Measurements from ENCODE around the gene NETO2. TPM values are rescaled to one million over a fixed set of nuclear protein-coding genes. Genes with fewer than 3 reads are reported as not detected.

Gene NETO2
- total and polyA plus RNA-seq, 10 of the 15 experiments (the other 5 are each of a cell fraction or from before 2014, with no cell fraction given): 8.5 to 53.1 (median 27.0) TPM

DNA sequence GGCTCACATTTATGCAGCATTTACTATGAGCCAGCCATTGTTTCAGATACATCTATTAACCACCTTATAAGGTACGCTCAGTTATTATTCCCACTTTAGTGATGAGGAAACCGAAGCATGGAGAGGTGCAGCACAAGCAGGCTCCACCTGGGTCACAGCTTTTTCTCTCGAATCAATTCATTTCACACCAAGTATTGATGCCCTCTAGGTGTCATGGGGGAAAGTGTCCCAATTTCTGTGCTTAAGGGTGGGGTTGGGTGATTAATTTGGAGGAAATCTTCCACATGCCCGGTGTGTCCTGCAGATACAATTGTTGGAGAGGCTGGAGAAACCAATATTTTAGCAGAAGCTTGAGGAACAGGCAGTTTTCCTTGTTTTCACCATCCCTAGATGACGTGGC lies 107.5 kb downstream of the NETO2 start:
- Histone ChIP-seq H3K4me1 (ENCODE audit: control insufficient read depth, insufficient read depth, low read length) (peaks cover 16% of the 10 kb centered on the region), H3K27ac (ENCODE audit: control insufficient read depth, insufficient read depth) (no peak overlapping the region), H3K36me3 (ENCODE audit: control insufficient read depth in 2 of 2, insufficient read depth in 2 of 2, low read length in 1 of 2) (no peaks in the 10 kb centered on the region), H3K4me2 (ENCODE audit: control insufficient read depth, insufficient read depth) (no peak overlapping the region), H3K9ac (ENCODE audit: control insufficient read depth, insufficient read depth, low read length) (no peak overlapping the region), H2AFZ (ENCODE audit: control insufficient read depth, low read depth, low read length) (no peak overlapping the region), H3K79me2 (ENCODE audit: control insufficient read depth, insufficient read depth, low read length) (no peaks in the 10 kb centered on the region), H4K20me1 (ENCODE audit: control insufficient read depth, insufficient read depth) (no peaks in the 10 kb centered on the region), H3K4me3 (no peak overlapping the region), H3K9me3 (replicated peaks; ENCODE audit: control insufficient read depth, insufficient read depth, low read length) (no peaks in the 10 kb centered on the region), H3K27me3 (replicated peaks in 1 of 2; ENCODE audit: control insufficient read depth in 2 of 2, insufficient read depth in 2 of 2, low read length in 1 of 2) (no peaks in the 10 kb centered on the region)
- DNase-seq (ENCODE audit: low read depth, low spot score) (no peak), ATAC-seq (no peak), FAIRE-seq (no peak)
- in situ Hi-C loops (cut with MboI): loop anchor here (5.0 kb wide), 1 partner anchor 1126 kb away; no protein-coding TSS in a partner anchor
- ChIA-PET RAD21 (ENCODE audit: unreplicated experiment) (interaction anchor here (0.6 to 7.2 kb wide), 6 partner anchors 11 to 1021 kb away, joined by 3 to 127 read pairs (median 4); partner anchors contain the start of genes ITFG1, NETO2 and PHKB), POLR2A (interaction anchor here (0.6 to 2.5 kb wide), 3 partner anchors 103 to 134 kb away, joined by 3 to 12 read pairs (median 3); no protein-coding TSS in a partner anchor), SMC1A (ENCODE audit: uncharacterized antibody, unreplicated experiment) (interaction anchor here (0.6 to 6.5 kb wide), 4 partner anchors 37 to 107 kb away, joined by 3 to 101 read pairs (median 8); partner anchors contain the start of gene NETO2), CTCF (interaction anchor here (0.7 to 9.6 kb wide), 5 partner anchors 11 to 107 kb away, joined by 4 to 162 read pairs (median 31); partner anchors contain the start of gene NETO2)
- no TSS peak for BruUV-seq (replicated peaks)
- WGBS (ENCODE audit: insufficient coverage, insufficient replicate concordance, low lambda C conversion rate, missing lambda C conversion rate): 74% methylated on average over 5 of the region's 5 CpGs
- intact Hi-C loops (cut with micrococcal nuclease; ENCODE audit: unreplicated experiment): loop anchor here (1.0 to 10.0 kb wide), 4 partner anchors 87 to 1121 kb away; partner anchors contain the start of gene ABCC12
- no peak for TF ChIP-seq IKZF1 (conservative IDR thresholded peaks at IDR 0.05)
- TF ChIP-seq E2F4 (IDR thresholded peaks at IDR 0.05; ENCODE audit: low read depth, low read length): no peak
- no peak for TF ChIP-seq MXI1 (IDR thresholded peaks at IDR 0.05; ENCODE audit: low read depth, low read length)
- TF ChIP-seq HCFC1 (IDR thresholded peaks at IDR 0.05; ENCODE audit: low read length): no peak
- peak; percentile 22; the same call in 1 of the 2 replicates for TF ChIP-seq SMC3 (IDR thresholded peaks at IDR 0.05; ENCODE audit: borderline replicate concordance, low read length)
- no peak for TF ChIP-seq NR2C2 (IDR thresholded peaks at IDR 0.05; ENCODE audit: borderline replicate concordance, control insufficient read depth, insufficient read length, low read depth)
- no peak for TF ChIP-seq ETV6 (conservative IDR thresholded peaks at IDR 0.05 in 1 of 2, IDR thresholded peaks at IDR 0.05 in 1 of 2; ENCODE audit: borderline replicate concordance in 1 of 2, low read depth in 1 of 2)
- TF ChIP-seq RB1 (IDR thresholded peaks at IDR 0.05; ENCODE audit: borderline replicate concordance): no peak
- TF ChIP-seq REST (IDR thresholded peaks at IDR 0.05; ENCODE audit: low read depth, low read length): no peak
- no peak for TF ChIP-seq WRNIP1 (IDR thresholded peaks at IDR 0.05; ENCODE audit: borderline replicate concordance, low read depth, low read length)
- no peak for TF ChIP-seq HDAC6 (IDR thresholded peaks at IDR 0.05; ENCODE audit: unreplicated experiment)
- no peak for TF ChIP-seq POLR2AphosphoS5 (IDR thresholded peaks at IDR 0.05; ENCODE audit: low read length)
- no peak for TF ChIP-seq E2F8 (IDR thresholded peaks at IDR 0.05; ENCODE audit: low read depth, partially characterized antibody)

Measured in GM12878 (cell line).